GM23338 (cell line): ENCODE data around the gene XKR8. TPM values are rescaled to one million over a fixed set of nuclear protein-coding genes. Genes with fewer than 3 reads are reported as not detected.
A peak's percentile ranks its signal among the peaks of the same experiment; 100 is the strongest.

ENCODE experiments used
- ATAC-seq: fragments of 200-7000 bp; cut with Tn5 transposase; 3 replicates; pipeline ENCODE4 v1.9.1; 2020
- DNase-seq: peaks from one replicate; pipeline ENCODE4 v3.0.0-alpha.2; 2015; ENCODE audit warnings: low spot score
- H2AFZ ChIP-seq: fragments of 200-600 bp; sonication (generic); 2 replicates; pipeline ENCODE4 v1.8.0; 2016; ENCODE audit warnings: antibody characterized with exemption, mild to moderate bottlenecking, moderate library complexity
- H3F3A ChIP-seq: fragments of 200-600 bp; sonication (generic); replicated peaks from 2 replicates; pipeline ENCODE4 v1.8.0; 2017; ENCODE audit warnings: antibody characterized with exemption, mixed run types, low read depth
- H3K27ac ChIP-seq: fragments of 200-600 bp; sonication (generic); 2 replicates; pipeline ENCODE4 v1.6.1; 2016; ENCODE audit warnings: low read depth
- H3K27me3 ChIP-seq: fragments of 200-600 bp; sonication (generic); 2 replicates; pipeline ENCODE4 v1.8.0; 2016; ENCODE audit warnings: mild to moderate bottlenecking, mixed run types, moderate library complexity; ENCODE audit not compliant: insufficient read depth
- H3K36me3 ChIP-seq: fragments of 200-600 bp; sonication (generic); 2 replicates; pipeline ENCODE4 v1.8.0; 2016; ENCODE audit warnings: mild to moderate bottlenecking; ENCODE audit not compliant: insufficient read depth
- H3K4me1 ChIP-seq: fragments of 200-600 bp; sonication (generic); 2 replicates; pipeline ENCODE4 v1.8.0; 2016; ENCODE audit warnings: mild to moderate bottlenecking, moderate library complexity; ENCODE audit not compliant: insufficient read depth
- H3K4me2 ChIP-seq: fragments of 200-600 bp; sonication (generic); 2 replicates; pipeline ENCODE4 v1.7.1; 2017; ENCODE audit warnings: mixed run types
- H3K4me3 ChIP-seq: fragments of 200-600 bp; sonication (generic); 2 replicates; pipeline ENCODE4 v1.6.1; 2016; ENCODE audit warnings: mixed run types
- H3K79me2 ChIP-seq: fragments of 200-600 bp; sonication (generic); replicated peaks from 2 replicates; pipeline ENCODE4 v1.8.0; 2017; ENCODE audit warnings: mild to moderate bottlenecking; ENCODE audit not compliant: insufficient read depth
- H3K9me2 ChIP-seq: fragments of 200-600 bp; sonication (generic); 2 replicates; pipeline ENCODE4 v1.8.0; 2017; ENCODE audit not compliant: insufficient read depth
- H4K20me1 ChIP-seq: fragments of 200-600 bp; sonication (generic); replicated peaks from 2 replicates; pipeline ENCODE4 v1.8.0; 2017; ENCODE audit warnings: mild to moderate bottlenecking; ENCODE audit not compliant: insufficient read depth
- H3K27ac Mint-ChIP-seq: 2 replicates; pipeline ENCODE4 v1.8.0; 2020; ENCODE audit warnings: inconsistent platforms, mild to moderate bottlenecking, moderate library complexity, mixed read lengths
- H3K27me3 Mint-ChIP-seq: 3 replicates; pipeline ENCODE4 v1.8.0; 2022; ENCODE audit warnings: low read depth, mild to moderate bottlenecking, moderate library complexity, mixed read lengths, inconsistent platforms; ENCODE audit not compliant: insufficient read depth, poor library complexity
- H3K36me3 Mint-ChIP-seq: 3 replicates; pipeline ENCODE4 v1.8.0; 2021; ENCODE audit warnings: low read depth, mild to moderate bottlenecking, inconsistent platforms, moderate library complexity, mixed read lengths
- H3K4me1 Mint-ChIP-seq: 3 replicates; pipeline ENCODE4 v1.8.0; 2020; ENCODE audit warnings: mild to moderate bottlenecking, inconsistent platforms, mixed read lengths
- H3K4me3 Mint-ChIP-seq: 3 replicates; pipeline ENCODE4 v1.8.0; 2021; ENCODE audit warnings: moderate library complexity, mild to moderate bottlenecking, inconsistent platforms, mixed read lengths
- H3K9me3 Mint-ChIP-seq: 3 replicates; pipeline ENCODE4 v1.8.0; 2020; ENCODE audit warnings: moderate library complexity, mild to moderate bottlenecking, inconsistent platforms, mixed read lengths
- CREB1 ChIP-seq: fragments of 250-450 bp; sonication (Bioruptor Pico); IDR thresholded peaks from 2 replicates; pipeline ENCODE4 v1.5.0; 2020; ENCODE audit warnings: low read depth, mild to moderate bottlenecking, moderate library complexity
- EZH2 ChIP-seq: fragments of 200-600 bp; sonication (generic); IDR thresholded peaks from one replicate; pipeline ENCODE4 v1.8.0; 2017; ENCODE audit warnings: antibody characterized with exemption, mild to moderate bottlenecking, low read depth; ENCODE audit not compliant: unreplicated experiment
- JUNB ChIP-seq: IDR thresholded peaks from one replicate; pipeline ENCODE4 v1.6.1; 2016; ENCODE audit warnings: antibody characterized with exemption; ENCODE audit not compliant: unreplicated experiment
- ZNF331 ChIP-seq: fragments of 250-450 bp; sonication (Bioruptor Pico); IDR thresholded peaks from 2 replicates; pipeline ENCODE4 v1.5.0; 2020; ENCODE audit warnings: low read depth, mild to moderate bottlenecking, moderate library complexity
- ZNF462 ChIP-seq: fragments of 250-450 bp; sonication (Bioruptor Pico); IDR thresholded peaks from 2 replicates; pipeline ENCODE4 v1.5.0; 2020; ENCODE audit warnings: mild to moderate bottlenecking, moderate library complexity
- polyA plus RNA-seq: library from polyadenylated mRNA; unstranded; fragments of >200 nt; fragmentation: Nextera tagmentation; extraction: Ambion mirVana; gene quantifications from 2 replicates; pipeline ENCODE4 v1.2.1, GENCODE V29; 2016
- total RNA-seq: library from RNA; depleted of rRNA; stranded (reverse); fragments of >200 nt; shearing (Covaris generic); gene quantifications from 2 replicates; pipeline ENCODE4 v1.2.3, GENCODE V29; 2014

Gene XKR8
- total and polyA plus RNA-seq, 2 experiments from 2014 or later = 8.2 to 13.1 TPM

- H3K36me3 Mint-ChIP-seq = peaks cover 30% of the 10 kb centered on the region
- H3K36me3 ChIP-seq = peaks cover 6% of the 10 kb centered on the region; the same call in 1 of the 2 replicates
- H3K4me1 ChIP-seq = peaks cover 17% of the 10 kb centered on the region; the same call in 1 of the 2 replicates
- H3K27me3 ChIP-seq = no peaks in the 10 kb centered on the region
- H3K9me2 ChIP-seq = no peaks in the 10 kb centered on the region
- peaks cover 13% of the 10 kb centered on the region for H3F3A ChIP-seq
- peaks cover 6% of the 10 kb centered on the region; the same call in 1 of the 2 replicates for H3K79me2 ChIP-seq
- no peaks in the 10 kb centered on the region for H4K20me1 ChIP-seq
- ATAC-seq = peak; percentile 0; the same call in 1 of the 3 replicates
- H3K27me3 Mint-ChIP-seq = peaks cover 15% of the 10 kb centered on the region
- peak overlapping the region; percentile 80 for H3K4me3 Mint-ChIP-seq
- peak overlapping the region; percentile 84 for H2AFZ ChIP-seq
- H3K4me2 ChIP-seq = peak overlapping the region; percentile 84
- H3K27ac Mint-ChIP-seq = no peak overlapping the region
- peaks cover 15% of the 10 kb centered on the region for H3K4me1 Mint-ChIP-seq
- no peaks in the 10 kb centered on the region for H3K9me3 Mint-ChIP-seq
- TF ChIP-seq JUNB (no peak), ZNF462 (no peak), CREB1 (CRISPR knock-in tag) (no peak), ZNF331 (CRISPR knock-in tag) (no peak), EZH2 (no peak)
- no peak for DNase-seq
- H3K27ac ChIP-seq = no peak overlapping the region
- peak overlapping the region; percentile 93 for H3K4me3 ChIP-seq
These were observed 1.2 kb downstream of the XKR8 start for GRCh38 chr1:27960762-27961645.
